GM23338 (cell line): ENCODE results near the gene MMP15. TPM values are rescaled to one million over a fixed set of nuclear protein-coding genes. Genes with fewer than 3 reads are reported as not detected.

ENCODE experiments used
- ATAC-seq: fragments of 200-7000 bp; cut with Tn5 transposase; 3 replicates; pipeline ENCODE4 v1.9.1; 2020
- DNase-seq: peaks from one replicate; pipeline ENCODE4 v3.0.0-alpha.2; 2015; ENCODE audit warnings: low spot score
- H2AFZ ChIP-seq: fragments of 200-600 bp; sonication (generic); 2 replicates; pipeline ENCODE4 v1.8.0; 2016; ENCODE audit warnings: antibody characterized with exemption, mild to moderate bottlenecking, moderate library complexity
- H3F3A ChIP-seq: fragments of 200-600 bp; sonication (generic); replicated peaks from 2 replicates; pipeline ENCODE4 v1.8.0; 2017; ENCODE audit warnings: antibody characterized with exemption, mixed run types, low read depth
- H3K27ac ChIP-seq: fragments of 200-600 bp; sonication (generic); 2 replicates; pipeline ENCODE4 v1.6.1; 2016; ENCODE audit warnings: low read depth
- H3K27me3 ChIP-seq: fragments of 200-600 bp; sonication (generic); 2 replicates; pipeline ENCODE4 v1.8.0; 2016; ENCODE audit warnings: mild to moderate bottlenecking, mixed run types, moderate library complexity; ENCODE audit not compliant: insufficient read depth
- H3K36me3 ChIP-seq: fragments of 200-600 bp; sonication (generic); 2 replicates; pipeline ENCODE4 v1.8.0; 2016; ENCODE audit warnings: mild to moderate bottlenecking; ENCODE audit not compliant: insufficient read depth
- H3K4me1 ChIP-seq: fragments of 200-600 bp; sonication (generic); 2 replicates; pipeline ENCODE4 v1.8.0; 2016; ENCODE audit warnings: mild to moderate bottlenecking, moderate library complexity; ENCODE audit not compliant: insufficient read depth
- H3K4me2 ChIP-seq: fragments of 200-600 bp; sonication (generic); 2 replicates; pipeline ENCODE4 v1.7.1; 2017; ENCODE audit warnings: mixed run types
- H3K4me3 ChIP-seq: fragments of 200-600 bp; sonication (generic); 2 replicates; pipeline ENCODE4 v1.6.1; 2016; ENCODE audit warnings: mixed run types
- H3K79me2 ChIP-seq: fragments of 200-600 bp; sonication (generic); replicated peaks from 2 replicates; pipeline ENCODE4 v1.8.0; 2017; ENCODE audit warnings: mild to moderate bottlenecking; ENCODE audit not compliant: insufficient read depth
- H3K9me2 ChIP-seq: fragments of 200-600 bp; sonication (generic); 2 replicates; pipeline ENCODE4 v1.8.0; 2017; ENCODE audit not compliant: insufficient read depth
- H4K20me1 ChIP-seq: fragments of 200-600 bp; sonication (generic); replicated peaks from 2 replicates; pipeline ENCODE4 v1.8.0; 2017; ENCODE audit warnings: mild to moderate bottlenecking; ENCODE audit not compliant: insufficient read depth
- H3K27ac Mint-ChIP-seq: 2 replicates; pipeline ENCODE4 v1.8.0; 2020; ENCODE audit warnings: inconsistent platforms, mild to moderate bottlenecking, moderate library complexity, mixed read lengths
- H3K27me3 Mint-ChIP-seq: 3 replicates; pipeline ENCODE4 v1.8.0; 2022; ENCODE audit warnings: low read depth, mild to moderate bottlenecking, moderate library complexity, mixed read lengths, inconsistent platforms; ENCODE audit not compliant: insufficient read depth, poor library complexity
- H3K36me3 Mint-ChIP-seq: 3 replicates; pipeline ENCODE4 v1.8.0; 2021; ENCODE audit warnings: low read depth, mild to moderate bottlenecking, inconsistent platforms, moderate library complexity, mixed read lengths
- H3K4me1 Mint-ChIP-seq: 3 replicates; pipeline ENCODE4 v1.8.0; 2020; ENCODE audit warnings: mild to moderate bottlenecking, inconsistent platforms, mixed read lengths
- H3K4me3 Mint-ChIP-seq: 3 replicates; pipeline ENCODE4 v1.8.0; 2021; ENCODE audit warnings: moderate library complexity, mild to moderate bottlenecking, inconsistent platforms, mixed read lengths
- H3K9me3 Mint-ChIP-seq: 3 replicates; pipeline ENCODE4 v1.8.0; 2020; ENCODE audit warnings: moderate library complexity, mild to moderate bottlenecking, inconsistent platforms, mixed read lengths
- JUNB ChIP-seq: IDR thresholded peaks from one replicate; pipeline ENCODE4 v1.6.1; 2016; ENCODE audit warnings: antibody characterized with exemption; ENCODE audit not compliant: unreplicated experiment
- NANOG ChIP-seq: IDR thresholded peaks from 2 replicates; pipeline ENCODE4 v1.6.1; 2016; ENCODE audit warnings: antibody characterized with exemption, borderline replicate concordance
- POLR2AphosphoS5 ChIP-seq: IDR thresholded peaks from 2 replicates; pipeline ENCODE4 v1.6.1; 2016; ENCODE audit warnings: antibody characterized with exemption, low read depth
- polyA plus RNA-seq: library from polyadenylated mRNA; unstranded; fragments of >200 nt; fragmentation: Nextera tagmentation; extraction: Ambion mirVana; gene quantifications from 2 replicates; pipeline ENCODE4 v1.2.1, GENCODE V29; 2016
- total RNA-seq: library from RNA; depleted of rRNA; stranded (reverse); fragments of >200 nt; shearing (Covaris generic); gene quantifications from 2 replicates; pipeline ENCODE4 v1.2.3, GENCODE V29; 2014
- TF ChIP-seq, protein P1 (sequence below), 2 experiments: fragments of 200-600 bp in 1 of 2; sonication (generic) in 1 of 2; conservative IDR thresholded peaks; 2 replicates each; pipeline versions ENCODE4 v1.5.1 to v1.6.1; 2016 to 2017; ENCODE audit warnings: antibody characterized with exemption in 2 of 2, low read depth in 2 of 2, mild to moderate bottlenecking in 2 of 2, moderate library complexity in 1 of 2
- TF ChIP-seq, protein P2 (sequence below): IDR thresholded peaks from 2 replicates; pipeline ENCODE4 v1.6.1; 2016; ENCODE audit warnings: antibody characterized with exemption

Gene MMP15
- total and polyA plus RNA-seq, 2 experiments from 2014 or later = 10.9 to 79.1 TPM

DNA sequence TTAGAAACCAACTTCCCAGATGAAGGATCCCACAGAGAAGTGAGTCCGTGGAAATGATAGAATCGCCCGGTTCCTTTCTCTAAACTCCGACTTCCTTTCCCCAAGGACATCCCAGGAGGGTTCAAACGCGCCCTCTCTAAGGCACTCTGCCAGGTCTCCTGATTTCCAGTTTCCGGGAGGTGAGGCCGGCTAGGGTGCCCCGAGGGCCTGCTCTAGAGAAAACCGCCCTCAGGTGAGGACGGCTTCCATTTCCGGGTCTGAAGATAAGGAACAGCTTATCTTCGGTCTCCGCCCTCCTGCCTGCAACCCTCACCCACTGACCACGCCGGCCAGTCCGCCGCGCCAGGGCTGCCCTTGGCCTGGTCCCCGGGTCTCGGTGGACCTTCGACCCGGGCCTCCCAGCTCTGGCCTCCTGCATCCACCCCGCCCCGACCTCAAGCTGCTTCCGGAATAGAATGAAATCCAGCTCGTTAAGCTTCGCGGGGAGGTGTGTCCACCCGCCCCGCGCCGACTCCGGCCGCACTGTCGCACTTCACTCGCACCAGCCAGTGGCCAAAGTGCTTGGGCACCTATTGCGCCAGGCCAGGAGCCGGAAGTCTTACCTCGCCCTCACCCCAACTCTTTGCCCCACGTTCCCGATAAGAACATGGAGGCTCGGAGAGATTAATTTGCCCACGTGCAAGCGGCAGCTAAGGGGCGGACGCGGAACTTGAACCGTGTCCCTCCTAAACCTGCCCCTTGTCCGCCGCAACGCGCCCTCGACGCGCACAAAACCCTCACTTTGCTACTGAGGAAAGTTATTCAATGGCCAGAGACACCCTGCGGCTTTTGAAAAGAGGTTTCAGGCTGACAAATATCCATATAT lies 836 bp upstream of the MMP15 start:
- H3K9me3 Mint-ChIP-seq = no peaks in the 10 kb centered on the region
- H3K9me2 ChIP-seq = no peaks in the 10 kb centered on the region
- peaks cover 7% of the 10 kb centered on the region; the same call in 1 of the 2 replicates for H3F3A ChIP-seq
- peak overlapping the region; percentile 96 for H3K4me3 ChIP-seq
- H3K27ac Mint-ChIP-seq = peak overlapping the region; percentile 89
- TF ChIP-seq, protein P1, sequence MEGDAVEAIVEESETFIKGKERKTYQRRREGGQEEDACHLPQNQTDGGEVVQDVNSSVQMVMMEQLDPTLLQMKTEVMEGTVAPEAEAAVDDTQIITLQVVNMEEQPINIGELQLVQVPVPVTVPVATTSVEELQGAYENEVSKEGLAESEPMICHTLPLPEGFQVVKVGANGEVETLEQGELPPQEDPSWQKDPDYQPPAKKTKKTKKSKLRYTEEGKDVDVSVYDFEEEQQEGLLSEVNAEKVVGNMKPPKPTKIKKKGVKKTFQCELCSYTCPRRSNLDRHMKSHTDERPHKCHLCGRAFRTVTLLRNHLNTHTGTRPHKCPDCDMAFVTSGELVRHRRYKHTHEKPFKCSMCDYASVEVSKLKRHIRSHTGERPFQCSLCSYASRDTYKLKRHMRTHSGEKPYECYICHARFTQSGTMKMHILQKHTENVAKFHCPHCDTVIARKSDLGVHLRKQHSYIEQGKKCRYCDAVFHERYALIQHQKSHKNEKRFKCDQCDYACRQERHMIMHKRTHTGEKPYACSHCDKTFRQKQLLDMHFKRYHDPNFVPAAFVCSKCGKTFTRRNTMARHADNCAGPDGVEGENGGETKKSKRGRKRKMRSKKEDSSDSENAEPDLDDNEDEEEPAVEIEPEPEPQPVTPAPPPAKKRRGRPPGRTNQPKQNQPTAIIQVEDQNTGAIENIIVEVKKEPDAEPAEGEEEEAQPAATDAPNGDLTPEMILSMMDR (conservative IDR thresholded peaks at IDR 0.05; ENCODE audit: low read depth in 2 of 2) = no peak
- peak; percentile 47; the same call in 1 of the 2 replicates for TF ChIP-seq POLR2AphosphoS5
- H3K4me2 ChIP-seq = peak overlapping the region; percentile 87
- peaks cover 54% of the 10 kb centered on the region for H3K4me1 Mint-ChIP-seq
- peak overlapping the region; percentile 82 for H2AFZ ChIP-seq
- no peaks in the 10 kb centered on the region for H4K20me1 ChIP-seq
- no peaks in the 10 kb centered on the region; the same call in 1 of the 2 replicates for H3K36me3 ChIP-seq
- H3K79me2 ChIP-seq = peaks cover 27% of the 10 kb centered on the region
- peaks cover 13% of the 10 kb centered on the region for H3K27me3 Mint-ChIP-seq
- H3K4me3 Mint-ChIP-seq = peak overlapping the region; percentile 85
- H3K27ac ChIP-seq = peak overlapping the region; percentile 76; the same call in 1 of the 2 replicates
- DNase-seq (peak; percentile 77), ATAC-seq (peak; percentile 1)
- peaks cover 7% of the 10 kb centered on the region; the same call in 2 of the 3 replicates for H3K36me3 Mint-ChIP-seq
- peaks cover 44% of the 10 kb centered on the region for H3K4me1 ChIP-seq
- H3K27me3 ChIP-seq = peaks cover 5% of the 10 kb centered on the region; the same call in 1 of the 2 replicates

DNA sequence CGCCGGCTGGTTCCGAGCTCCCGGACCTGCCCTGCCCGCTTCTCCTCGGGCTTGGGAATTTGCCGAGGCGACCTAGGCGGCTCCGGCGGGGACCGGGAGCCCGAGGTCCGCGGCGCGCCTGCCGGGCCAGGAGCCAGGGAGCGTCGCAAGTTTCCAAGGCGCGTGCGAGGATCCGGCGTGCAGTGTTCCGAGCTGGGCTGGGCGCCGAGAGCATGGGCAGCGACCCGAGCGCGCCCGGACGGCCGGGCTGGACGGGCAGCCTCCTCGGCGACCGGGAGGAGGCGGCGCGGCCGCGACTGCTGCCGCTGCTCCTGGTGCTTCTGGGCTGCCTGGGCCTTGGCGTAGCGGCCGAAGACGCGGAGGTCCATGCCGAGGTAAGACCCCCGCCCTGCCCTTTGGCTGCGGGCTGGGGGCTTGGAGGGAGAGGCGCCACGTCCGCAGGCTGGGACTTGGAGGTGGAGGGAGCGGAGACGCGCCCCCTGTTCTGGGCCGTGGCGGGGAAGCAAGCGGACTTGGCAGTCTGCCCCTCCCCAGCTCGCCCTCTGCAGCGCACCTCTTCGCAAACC lies 668 bp downstream of the MMP15 start:
- H3K36me3 Mint-ChIP-seq = peaks cover 9% of the 10 kb centered on the region; the same call in 2 of the 3 replicates
- DNase-seq (peak; percentile 64), ATAC-seq (peak; percentile 6)
- H3K27ac Mint-ChIP-seq = no peak overlapping the region
- H3K9me3 Mint-ChIP-seq = no peaks in the 10 kb centered on the region
- peaks cover 5% of the 10 kb centered on the region; the same call in 1 of the 2 replicates for H3K27me3 ChIP-seq
- peaks cover 7% of the 10 kb centered on the region; the same call in 1 of the 2 replicates for H3F3A ChIP-seq
- peaks cover 2% of the 10 kb centered on the region; the same call in 1 of the 2 replicates for H4K20me1 ChIP-seq
- H3K4me1 ChIP-seq = peaks cover 45% of the 10 kb centered on the region
- TF ChIP-seq NANOG = no peak
- peak; percentile 74 for TF ChIP-seq JUNB
- peak overlapping the region; percentile 94 for H3K4me2 ChIP-seq
- H3K4me3 ChIP-seq = peak overlapping the region; percentile 96
- H3K36me3 ChIP-seq = no peaks in the 10 kb centered on the region; the same call in 1 of the 2 replicates
- peaks cover 12% of the 10 kb centered on the region for H3K27me3 Mint-ChIP-seq
- H3K4me1 Mint-ChIP-seq = peaks cover 53% of the 10 kb centered on the region
- H3K27ac ChIP-seq = no peak overlapping the region
- no peaks in the 10 kb centered on the region for H3K9me2 ChIP-seq
- H2AFZ ChIP-seq = no peak overlapping the region
- peak overlapping the region; percentile 76 for H3K4me3 Mint-ChIP-seq
- peaks cover 39% of the 10 kb centered on the region for H3K79me2 ChIP-seq

DNA sequence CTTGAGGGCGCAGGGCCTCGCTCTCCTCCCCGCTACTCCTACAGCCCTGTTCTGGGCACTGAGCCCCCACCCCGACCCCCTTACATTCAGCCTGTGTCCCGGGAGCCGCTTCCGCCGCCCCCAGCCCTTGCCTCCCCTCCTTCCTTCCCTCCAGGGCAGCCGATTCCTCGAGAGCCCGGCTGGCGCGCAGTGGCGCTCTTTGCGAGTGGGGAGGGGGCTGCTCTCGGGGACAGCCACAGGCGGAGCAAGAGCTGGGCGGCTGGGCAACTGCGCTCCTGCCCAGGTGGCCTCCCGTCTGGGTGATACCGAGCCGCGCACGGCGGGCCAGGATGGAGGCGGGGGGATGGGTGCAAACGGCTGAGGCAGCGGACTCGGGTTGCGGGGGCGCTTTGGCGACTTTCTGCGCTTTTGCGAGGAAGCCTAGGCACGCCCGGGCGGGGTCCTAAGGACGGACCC lies 1.2 kb downstream of the MMP15 start:
- TF ChIP-seq, protein P1 (conservative IDR thresholded peaks at IDR 0.05; ENCODE audit: low read depth in 2 of 2) = no peak
- TF ChIP-seq JUNB (peak; percentile 18), POLR2AphosphoS5 (no peak), NANOG (no peak)
- TF ChIP-seq, protein P2, sequence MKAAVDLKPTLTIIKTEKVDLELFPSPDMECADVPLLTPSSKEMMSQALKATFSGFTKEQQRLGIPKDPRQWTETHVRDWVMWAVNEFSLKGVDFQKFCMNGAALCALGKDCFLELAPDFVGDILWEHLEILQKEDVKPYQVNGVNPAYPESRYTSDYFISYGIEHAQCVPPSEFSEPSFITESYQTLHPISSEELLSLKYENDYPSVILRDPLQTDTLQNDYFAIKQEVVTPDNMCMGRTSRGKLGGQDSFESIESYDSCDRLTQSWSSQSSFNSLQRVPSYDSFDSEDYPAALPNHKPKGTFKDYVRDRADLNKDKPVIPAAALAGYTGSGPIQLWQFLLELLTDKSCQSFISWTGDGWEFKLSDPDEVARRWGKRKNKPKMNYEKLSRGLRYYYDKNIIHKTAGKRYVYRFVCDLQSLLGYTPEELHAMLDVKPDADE = no peak
- Histone ChIP-seq H4K20me1 (peaks cover 2% of the 10 kb centered on the region; the same call in 1 of the 2 replicates), H3K27me3 (peaks cover 5% of the 10 kb centered on the region; the same call in 1 of the 2 replicates), H2AFZ (no peak overlapping the region), H3K4me3 (peak overlapping the region; percentile 96), H3F3A (peaks cover 7% of the 10 kb centered on the region; the same call in 1 of the 2 replicates), H3K79me2 (peaks cover 39% of the 10 kb centered on the region), H3K9me2 (no peaks in the 10 kb centered on the region), H3K4me1 (peaks cover 45% of the 10 kb centered on the region), H3K4me2 (peak overlapping the region; percentile 94), H3K36me3 (no peaks in the 10 kb centered on the region; the same call in 1 of the 2 replicates), H3K27ac (no peak overlapping the region)
- no peak overlapping the region for H3K27ac Mint-ChIP-seq
- DNase-seq (peak; percentile 52), ATAC-seq (peak; percentile 3)
- no peaks in the 10 kb centered on the region for H3K9me3 Mint-ChIP-seq
- peaks cover 14% of the 10 kb centered on the region for H3K27me3 Mint-ChIP-seq
- H3K4me3 Mint-ChIP-seq = peak overlapping the region; percentile 76
- H3K36me3 Mint-ChIP-seq = peaks cover 9% of the 10 kb centered on the region; the same call in 2 of the 3 replicates
- peaks cover 56% of the 10 kb centered on the region for H3K4me1 Mint-ChIP-seq
